Activated T-cell treated with anti-CD3 and anti-CD28 coated beads for 4 hours (primary cell): ENCODE data around the gene NHSL2.
A peak's percentile ranks its signal among the peaks of the same experiment; 100 is the strongest.

Source experiments
- DNase-seq: peaks from one replicate; pipeline ENCODE4 v3.0.0-alpha.2; 2020

Gene NHSL2

GRCh38 chrX:72114807-72115206 lies 204.2 kb downstream of the NHSL2 start:
- DNase-seq, result no peak

GRCh38 chrX:72115380-72115779 lies 204.7 kb downstream of the NHSL2 start:
- DNase-seq, result no peak

GRCh38 chrX:72117636-72118210 lies 207.1 kb downstream of the NHSL2 start:
- DNase-seq, result no peak

GRCh38 chrX:72120837-72121236 lies 210.2 kb downstream of the NHSL2 start:
- no peak for DNase-seq

GRCh38 chrX:72121383-72121782 lies 210.7 kb downstream of the NHSL2 start:
- no peak for DNase-seq

- no peak for DNase-seq
Observed at GRCh38 chrX:72122621-72123337, 212.1 kb downstream of the NHSL2 start.

- DNase-seq, result no peak
Observed at GRCh38 chrX:72123471-72124185, 213.0 kb downstream of the NHSL2 start.

- DNase-seq, result no peak
Observed at GRCh38 chrX:72124540-72125201, 214.0 kb downstream of the NHSL2 start.

- DNase-seq, result no peak
Observed at GRCh38 chrX:72125331-72126047, 214.8 kb downstream of the NHSL2 start.

GRCh38 chrX:72126048-72126415 lies 215.4 kb downstream of the NHSL2 start:
- no peak for DNase-seq

GRCh38 chrX:72126539-72127140 lies 216.0 kb downstream of the NHSL2 start:
- DNase-seq, result peak; percentile 80

- no peak for DNase-seq
Observed at GRCh38 chrX:72127332-72127731, 216.7 kb downstream of the NHSL2 start.

- no peak for DNase-seq
Observed at GRCh38 chrX:72128183-72128834, 217.7 kb downstream of the NHSL2 start.

- DNase-seq, result no peak
Observed at GRCh38 chrX:72128881-72129280, 218.2 kb downstream of the NHSL2 start.

- no peak for DNase-seq
Observed at GRCh38 chrX:72129661-72130060, 219.0 kb downstream of the NHSL2 start.

GRCh38 chrX:72130156-72130761 lies 219.6 kb downstream of the NHSL2 start:
- DNase-seq, result no peak

- no peak for DNase-seq
Observed at GRCh38 chrX:72130762-72131250, 220.2 kb downstream of the NHSL2 start.

- peak; percentile 36 for DNase-seq
Observed at GRCh38 chrX:72131317-72132294, 221.0 kb downstream of the NHSL2 start, which contains the start of gene RTL5. TSS of gene RTL5 (minus strand) at chrX:72131915.

GRCh38 chrX:72132456-72132855 lies 221.8 kb downstream of the NHSL2 start:
- no peak for DNase-seq
